GM12872 (cell line): ENCODE data around the gene TFF3.

ENCODE experiments used
- TF ChIP-seq, protein P1 (sequence below): IDR thresholded peaks from 3 replicates; pipeline ENCODE4 v1.5.1; 2011; ENCODE audit warnings: low read depth, mild to moderate bottlenecking, low read length, moderate library complexity; ENCODE audit not compliant: insufficient read depth

Gene TFF3

DNA sequence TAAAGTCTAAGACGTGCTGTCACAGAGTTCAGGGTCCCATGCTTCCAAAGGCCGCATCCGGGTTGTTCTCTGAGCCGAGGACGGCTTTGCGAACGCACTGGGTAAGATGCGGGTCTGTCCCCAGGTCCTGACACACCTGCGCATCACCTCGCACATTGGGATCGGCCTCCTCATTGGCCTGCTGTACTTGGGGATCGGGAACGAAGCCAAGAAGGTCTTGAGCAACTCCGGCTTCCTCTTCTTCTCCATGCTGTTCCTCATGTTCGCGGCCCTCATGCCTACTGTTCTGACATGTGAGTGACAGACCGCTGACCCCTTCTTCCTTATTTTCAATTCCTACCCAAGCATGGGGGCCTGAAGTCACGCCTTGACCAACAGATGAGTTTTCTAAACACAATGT lies 25.3 kb downstream of the TFF3 start:
- TF ChIP-seq, protein P1, sequence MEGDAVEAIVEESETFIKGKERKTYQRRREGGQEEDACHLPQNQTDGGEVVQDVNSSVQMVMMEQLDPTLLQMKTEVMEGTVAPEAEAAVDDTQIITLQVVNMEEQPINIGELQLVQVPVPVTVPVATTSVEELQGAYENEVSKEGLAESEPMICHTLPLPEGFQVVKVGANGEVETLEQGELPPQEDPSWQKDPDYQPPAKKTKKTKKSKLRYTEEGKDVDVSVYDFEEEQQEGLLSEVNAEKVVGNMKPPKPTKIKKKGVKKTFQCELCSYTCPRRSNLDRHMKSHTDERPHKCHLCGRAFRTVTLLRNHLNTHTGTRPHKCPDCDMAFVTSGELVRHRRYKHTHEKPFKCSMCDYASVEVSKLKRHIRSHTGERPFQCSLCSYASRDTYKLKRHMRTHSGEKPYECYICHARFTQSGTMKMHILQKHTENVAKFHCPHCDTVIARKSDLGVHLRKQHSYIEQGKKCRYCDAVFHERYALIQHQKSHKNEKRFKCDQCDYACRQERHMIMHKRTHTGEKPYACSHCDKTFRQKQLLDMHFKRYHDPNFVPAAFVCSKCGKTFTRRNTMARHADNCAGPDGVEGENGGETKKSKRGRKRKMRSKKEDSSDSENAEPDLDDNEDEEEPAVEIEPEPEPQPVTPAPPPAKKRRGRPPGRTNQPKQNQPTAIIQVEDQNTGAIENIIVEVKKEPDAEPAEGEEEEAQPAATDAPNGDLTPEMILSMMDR = no peak

DNA sequence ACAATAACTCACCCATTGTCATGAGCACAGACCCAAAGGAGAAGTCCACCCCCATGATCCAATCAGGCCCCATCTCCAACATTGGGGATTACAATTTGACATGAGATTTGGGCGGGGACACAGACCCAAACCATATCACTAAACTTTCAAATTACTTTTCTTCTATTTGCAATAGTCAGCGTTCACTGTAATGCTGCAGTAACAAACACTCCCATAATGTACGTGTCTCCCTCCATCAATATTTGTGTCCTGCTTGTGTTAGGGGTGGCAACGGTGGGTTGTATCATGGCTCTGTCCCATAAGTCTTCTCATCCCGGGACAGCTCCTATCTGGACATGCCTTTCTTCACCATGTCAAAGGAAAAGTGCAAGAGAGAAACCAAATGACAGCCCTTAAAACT lies 26.2 kb downstream of the TFF3 start:
- TF ChIP-seq, protein P1 = no peak

DNA sequence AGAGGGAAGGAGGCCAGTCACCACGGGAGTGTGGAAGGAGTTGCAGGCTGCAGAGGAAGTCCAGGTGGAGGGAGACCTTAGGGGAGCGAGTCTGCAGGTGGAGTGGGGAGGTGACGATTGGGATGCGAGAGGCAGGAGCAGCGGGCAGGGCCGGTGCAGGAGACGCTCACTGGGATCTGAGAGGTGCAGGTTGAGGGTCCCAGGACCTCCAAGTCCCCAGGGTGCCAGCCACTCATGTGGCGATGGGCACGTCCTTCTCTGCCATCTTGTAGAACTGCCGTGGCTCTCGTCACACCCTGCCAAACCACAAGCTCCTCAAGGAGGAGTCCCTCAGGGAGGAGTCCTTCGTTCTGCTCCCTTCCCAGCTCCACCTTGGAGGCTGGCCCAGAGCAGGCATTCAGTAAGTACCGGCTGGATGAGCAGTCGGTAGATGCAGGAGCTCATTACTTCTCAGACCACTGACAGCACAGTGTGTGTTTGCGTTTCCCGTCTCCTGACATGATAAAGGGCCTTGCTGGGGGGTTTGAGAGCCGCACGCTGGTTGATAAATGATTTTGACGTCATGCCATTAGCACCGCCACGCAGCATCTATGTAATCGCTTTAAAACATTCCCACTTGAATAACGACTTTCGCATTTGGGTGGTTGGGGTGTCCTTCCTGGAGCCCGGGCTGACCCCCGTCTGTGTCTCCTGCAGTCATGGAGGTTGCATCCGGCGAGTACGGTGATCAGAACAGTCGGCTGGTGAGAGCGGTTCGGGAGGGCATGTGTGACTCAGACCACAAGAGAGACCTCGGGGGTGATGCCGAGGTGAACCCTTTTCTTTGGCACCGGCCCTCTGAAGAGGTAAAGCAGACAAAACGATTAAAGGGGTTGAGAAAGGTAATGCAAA lies 27.8 kb downstream of the TFF3 start:
- TF ChIP-seq, protein P1 = no peak

GRCh38 chr21:42286416-42286815 lies 28.8 kb downstream of the TFF3 start:
- TF ChIP-seq, protein P1 = no peak

DNA sequence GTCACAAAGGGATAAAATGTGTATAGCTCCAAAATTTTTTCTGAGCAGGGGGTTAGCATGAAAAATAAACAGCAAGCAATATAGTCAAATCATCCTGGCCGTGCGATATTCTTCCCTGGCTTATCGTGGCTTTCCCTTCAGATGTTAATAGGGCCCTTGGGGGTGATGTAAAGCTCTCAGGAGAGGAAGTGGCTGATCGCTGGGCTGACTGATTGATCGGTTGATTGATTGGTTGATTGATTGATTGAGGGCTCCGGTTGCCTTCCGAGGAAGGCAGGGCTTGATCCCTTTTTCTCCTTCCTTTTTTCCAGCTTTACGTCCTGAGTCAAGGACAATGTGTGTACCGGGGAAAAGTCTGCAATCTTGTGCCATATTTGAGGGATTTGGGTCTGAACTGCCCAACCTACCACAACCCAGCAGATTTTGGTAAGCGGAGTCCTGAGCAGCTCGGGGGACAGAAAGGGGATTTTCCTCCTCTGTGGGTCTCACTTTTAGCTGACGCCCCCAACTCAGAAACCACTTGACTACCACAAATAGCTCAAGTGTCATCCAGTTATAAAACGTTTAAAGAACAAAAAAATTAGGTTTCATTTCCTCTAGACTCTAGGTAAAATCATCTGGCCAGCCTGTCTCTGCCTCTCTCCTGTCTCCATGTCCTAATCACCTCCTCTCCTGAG lies 29.5 kb downstream of the TFF3 start:
- TF ChIP-seq, protein P1 = no peak

DNA sequence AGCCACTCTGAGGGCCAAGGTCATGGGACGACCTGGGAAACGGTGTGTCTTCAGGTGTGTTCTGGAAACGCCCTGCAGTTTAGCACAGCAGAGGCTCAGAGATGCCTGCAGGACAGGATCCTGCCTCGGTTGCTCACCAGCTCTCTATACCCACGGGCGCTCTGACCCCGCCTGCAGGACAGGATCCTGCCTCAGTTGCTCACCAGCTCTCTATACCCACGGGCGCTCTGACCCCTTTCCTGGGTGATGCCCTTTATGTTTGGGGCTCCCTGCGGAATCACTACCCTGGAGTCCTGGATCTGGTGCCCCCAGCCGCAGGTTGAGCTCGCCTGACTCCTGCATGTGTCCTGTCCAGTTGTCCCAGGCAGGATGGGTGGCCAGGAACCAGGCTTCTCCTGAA lies 32.5 kb downstream of the TFF3 start:
- TF ChIP-seq, protein P1 = no peak

DNA sequence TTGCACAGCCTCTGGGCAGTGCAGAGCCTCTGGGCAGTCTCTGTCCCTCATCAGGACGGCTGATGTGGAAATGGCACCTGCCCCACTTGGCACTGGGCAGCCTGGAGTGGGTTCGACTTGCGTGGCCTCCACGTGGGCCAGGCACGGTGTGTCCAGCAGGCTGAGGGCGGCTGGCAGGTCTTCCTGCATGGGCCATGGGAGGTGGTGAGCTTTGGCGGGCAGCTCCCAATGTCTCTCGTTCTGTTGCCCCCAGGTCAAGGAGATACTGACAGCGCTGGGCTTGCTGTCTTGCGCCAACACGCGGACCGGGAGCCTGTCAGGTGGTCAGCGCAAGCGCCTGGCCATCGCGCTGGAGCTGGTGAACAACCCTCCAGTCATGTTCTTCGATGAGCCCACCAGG lies 33.2 kb downstream of the TFF3 start:
- TF ChIP-seq, protein P1 = no peak
